NCI-H146 treated with DMSO at 0.1 percent for 48 hours (cell line): ENCODE results near the gene ABCA3.
A peak's percentile ranks its signal among the peaks of the same experiment; 100 is the strongest.
"Not testable (repeated sequence)": the region's sequence is repeated elsewhere in the genome, so short reads cannot be mapped to it uniquely, and the experiment has no call there.

Experiments used
- DNase-seq: peaks from one replicate; lab custom pipeline; 2025; ENCODE audit not compliant: unreplicated experiment; lab: John Stamatoyannopoulos, UW

Gene ABCA3

DNA sequence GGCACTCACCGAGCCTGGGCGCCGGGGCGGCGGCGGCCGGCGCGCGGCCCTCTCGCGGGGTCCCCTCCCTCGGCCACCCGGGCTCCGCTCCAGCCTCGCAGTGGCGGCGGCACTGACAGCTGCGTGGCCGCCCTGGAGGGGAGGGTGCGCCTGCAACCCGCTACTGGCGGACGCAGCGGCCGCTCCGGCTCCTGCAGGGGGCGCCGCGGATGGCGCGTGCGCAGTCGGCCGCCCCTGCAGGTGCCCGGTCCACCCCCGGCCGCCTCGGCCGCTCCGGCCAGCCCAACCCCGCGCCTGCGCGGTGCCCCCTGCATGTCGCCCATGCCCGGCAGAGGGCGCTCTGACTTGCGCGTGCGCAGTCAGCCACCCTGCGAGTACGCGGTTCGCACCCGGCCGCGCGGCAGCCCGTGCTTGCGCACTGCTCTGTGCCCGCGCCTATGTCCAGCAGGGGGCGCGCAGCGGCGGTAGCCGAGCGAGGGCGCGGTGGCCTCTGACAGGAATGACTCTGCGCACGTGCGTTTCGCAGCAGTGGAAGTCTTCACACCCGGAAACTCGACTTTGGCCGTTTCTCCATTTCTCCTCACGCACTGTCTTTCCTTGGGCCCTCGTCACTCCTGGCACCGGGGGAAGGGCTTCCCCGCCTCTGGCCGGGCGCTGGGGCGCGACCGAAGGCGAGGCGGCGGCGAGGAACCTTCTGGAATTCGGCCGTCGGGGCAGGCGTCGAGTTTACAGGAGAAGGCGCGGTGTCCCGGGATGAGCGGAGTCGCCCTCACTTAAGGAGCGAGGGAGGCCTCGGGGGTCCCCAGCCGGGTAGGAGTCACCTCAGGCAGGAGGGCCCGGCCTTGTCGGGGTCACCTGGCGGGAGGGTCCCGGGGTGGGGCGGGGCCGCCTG lies at the start of gene ABCA3:
Gene ABCA3 (minus strand): TSS at position 165 of the 892 bp plus-strand sequence. CDS start 14,262 bp downstream, outside the sequence.
- peak; percentile 88 for DNase-seq

DNA sequence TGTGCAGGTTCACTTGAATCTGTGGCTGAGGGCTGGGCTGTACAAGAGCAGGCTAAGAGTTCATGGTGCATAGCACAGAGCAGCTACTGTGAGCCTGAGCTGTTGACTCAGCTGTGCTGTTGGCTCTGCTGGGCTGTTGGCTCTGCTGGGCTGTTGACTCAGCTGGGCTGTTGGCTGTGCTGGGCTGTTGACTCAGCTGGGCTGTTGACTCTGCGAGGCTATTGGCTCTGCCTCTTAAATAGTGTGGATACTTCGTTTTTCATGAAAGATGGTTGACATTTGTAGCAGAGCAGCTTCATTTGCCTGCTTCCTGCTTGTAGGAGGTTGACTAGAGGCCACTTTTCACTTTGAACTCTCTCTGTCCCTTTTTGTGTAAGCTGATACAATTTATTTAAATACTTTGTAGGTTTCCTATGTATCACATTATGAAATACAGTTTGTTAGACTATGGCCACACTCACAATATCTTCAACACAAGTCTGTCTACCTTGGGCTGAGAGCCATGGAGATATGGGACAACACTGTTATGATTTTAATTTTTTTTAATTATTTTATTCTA lies 48.4 kb upstream of the ABCA3 start:
- peak; percentile 93 for DNase-seq

DNA sequence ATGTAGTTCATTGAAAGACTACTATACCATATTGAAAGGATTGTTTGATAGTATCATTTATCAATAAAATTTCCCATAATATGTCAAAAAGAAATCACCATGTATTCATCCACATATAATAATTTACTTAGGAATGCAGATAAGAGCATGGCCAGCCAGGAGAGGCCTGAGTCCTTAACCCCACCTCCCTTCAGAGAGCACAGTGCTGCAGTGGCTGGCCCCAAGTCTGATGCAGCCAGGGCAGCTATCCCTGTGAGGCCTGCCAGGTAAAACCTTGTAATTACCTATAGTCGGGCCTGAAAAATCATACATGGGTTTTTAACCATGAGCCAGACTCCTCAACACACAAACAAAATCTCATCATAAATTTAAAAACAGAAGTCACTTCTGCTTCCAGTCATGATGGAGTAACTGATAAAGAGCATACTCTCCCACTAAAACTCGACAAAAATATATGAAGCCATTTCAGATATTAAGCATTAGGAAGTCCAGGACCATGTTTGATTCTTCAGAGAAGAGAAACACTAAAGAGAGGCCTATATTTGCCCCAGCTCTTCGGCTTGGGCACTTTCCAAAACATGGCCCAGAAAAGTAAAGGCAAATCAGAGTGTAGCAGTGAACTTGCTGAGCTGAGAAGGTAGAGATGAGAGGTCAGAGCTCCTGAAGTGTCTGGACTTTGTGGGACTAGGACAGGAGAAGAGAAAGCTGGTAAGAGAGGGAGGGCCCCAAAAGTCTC lies 47.8 kb upstream of the ABCA3 start:
- DNase-seq, result no peak

DNA sequence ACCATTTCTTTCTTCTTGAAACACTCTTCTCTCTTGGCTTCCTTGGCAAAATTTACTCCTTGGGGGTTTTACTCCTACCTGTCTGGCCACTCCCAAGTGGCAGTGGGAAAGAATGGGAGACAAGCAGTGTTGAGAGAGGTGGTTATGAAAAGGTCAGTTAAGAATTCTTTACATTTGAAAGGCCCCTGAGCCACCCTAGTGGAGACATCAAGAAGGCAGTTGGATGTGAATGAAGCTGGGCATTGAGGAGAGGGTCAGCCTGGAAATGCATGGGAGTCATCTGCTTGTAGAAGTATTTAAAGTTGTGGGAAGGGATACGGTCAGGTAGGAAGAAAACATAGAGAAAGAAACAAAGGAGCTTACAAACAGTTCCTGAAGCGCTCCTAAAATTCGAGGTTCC lies 46.5 kb upstream of the ABCA3 start:
- DNase-seq, result peak; percentile 71

DNA sequence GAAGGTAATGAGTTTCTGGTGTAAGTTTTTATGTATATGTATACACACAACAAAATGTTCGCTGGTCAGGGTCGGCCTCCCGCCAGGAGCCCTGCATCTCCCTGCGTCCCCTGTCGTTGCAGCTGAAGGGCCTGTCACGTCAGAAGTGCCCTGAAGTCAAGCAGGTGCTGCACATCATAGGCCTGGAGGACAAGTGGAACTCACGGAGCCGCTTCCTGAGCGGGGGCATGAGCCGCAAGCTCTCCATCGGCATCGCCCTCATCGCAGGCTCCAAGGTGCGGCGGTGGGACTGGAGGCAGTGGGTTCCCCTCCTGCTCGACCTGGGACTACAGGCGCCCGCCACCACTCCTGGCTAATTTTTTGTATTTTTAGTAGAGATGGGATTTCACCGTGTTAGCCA lies 45.5 kb upstream of the ABCA3 start:
- DNase-seq, result not testable (repeated sequence)

DNA sequence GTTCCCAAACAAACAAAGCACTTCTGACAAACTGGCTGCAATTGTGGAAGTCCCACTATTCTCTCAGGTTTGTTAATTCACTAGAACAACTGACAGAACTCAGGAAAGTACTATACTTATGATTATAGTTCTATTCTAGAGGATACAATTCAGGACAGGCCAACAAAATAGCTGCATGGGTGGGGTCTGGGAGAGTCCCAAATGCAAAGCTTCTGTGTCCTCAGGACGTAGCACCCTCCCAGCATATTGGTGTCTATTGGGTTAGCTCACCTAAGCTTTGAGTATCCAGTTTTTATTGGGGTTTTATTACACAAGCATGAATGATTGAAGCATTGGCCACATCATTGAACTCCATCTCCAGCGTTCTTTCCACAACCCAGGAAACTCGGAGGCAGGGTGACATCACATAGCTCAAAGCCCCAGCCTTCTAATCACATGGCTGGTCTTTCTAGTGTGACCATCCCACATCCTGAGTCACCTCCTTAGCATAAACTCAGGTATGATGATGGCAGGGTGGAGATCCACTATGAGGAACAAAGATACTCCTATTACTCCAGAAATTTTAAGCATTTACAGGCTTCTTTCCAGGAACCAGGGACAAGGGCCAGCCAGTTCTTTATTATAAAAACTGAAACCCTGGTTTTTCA lies 44.8 kb upstream of the ABCA3 start:
- no peak for DNase-seq

DNA sequence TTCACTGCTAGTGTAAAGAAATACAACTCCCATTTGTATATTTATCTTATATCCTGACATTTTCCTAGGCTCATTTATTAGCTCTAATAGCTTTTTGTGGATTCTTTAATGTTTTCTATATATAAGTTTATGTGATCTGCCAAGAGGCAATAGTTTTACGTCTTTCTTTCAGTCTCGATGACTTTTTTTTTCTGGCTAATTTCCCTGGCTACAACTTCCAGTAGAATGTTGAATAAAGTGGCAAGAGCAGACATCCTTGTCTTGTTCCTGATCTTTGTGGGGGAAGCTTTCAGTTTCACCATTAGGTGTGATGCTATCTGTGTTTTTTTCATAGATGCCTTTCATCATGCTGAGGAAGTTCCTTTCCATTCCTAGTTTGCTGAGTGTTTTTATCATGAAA lies 43.9 kb upstream of the ABCA3 start:
- DNase-seq, result no peak

DNA sequence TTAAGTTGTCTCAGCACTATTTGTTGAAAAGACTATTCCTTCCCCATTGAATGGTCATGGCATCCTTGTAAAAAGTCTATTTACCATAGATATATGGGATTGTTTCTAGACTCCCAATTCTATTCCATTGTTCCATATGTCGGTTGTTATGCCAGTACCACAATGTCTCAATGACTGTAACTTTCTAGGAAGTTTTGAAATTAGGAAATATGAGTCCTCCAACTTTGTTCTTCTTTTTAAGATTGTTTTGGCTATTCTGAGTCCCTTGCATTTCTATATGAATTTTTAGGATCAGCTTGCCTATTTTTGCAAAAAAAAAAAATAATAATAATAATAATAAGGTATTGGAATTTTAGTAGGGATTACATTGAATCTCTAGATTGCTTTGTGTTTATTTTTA lies 43.0 kb upstream of the ABCA3 start:
- DNase-seq, result no peak

DNA sequence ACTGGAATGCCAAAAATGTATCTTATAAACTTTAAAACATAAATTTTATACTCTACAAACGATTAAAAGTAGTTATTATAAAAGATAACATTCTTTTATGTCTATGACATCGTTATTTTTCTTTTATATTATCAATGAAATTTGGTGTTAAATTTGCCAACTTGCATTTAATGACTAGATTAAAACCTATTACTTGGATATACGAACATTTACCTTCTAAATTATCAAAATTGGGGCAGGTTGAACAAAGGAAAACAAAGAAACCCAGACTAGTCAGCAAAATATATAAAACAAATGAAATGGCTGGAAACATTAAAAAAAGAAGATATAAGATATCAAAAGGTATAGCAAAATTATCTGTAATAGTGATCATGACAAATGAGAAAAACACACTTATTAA lies 34.1 kb upstream of the ABCA3 start:
- no peak for DNase-seq

DNA sequence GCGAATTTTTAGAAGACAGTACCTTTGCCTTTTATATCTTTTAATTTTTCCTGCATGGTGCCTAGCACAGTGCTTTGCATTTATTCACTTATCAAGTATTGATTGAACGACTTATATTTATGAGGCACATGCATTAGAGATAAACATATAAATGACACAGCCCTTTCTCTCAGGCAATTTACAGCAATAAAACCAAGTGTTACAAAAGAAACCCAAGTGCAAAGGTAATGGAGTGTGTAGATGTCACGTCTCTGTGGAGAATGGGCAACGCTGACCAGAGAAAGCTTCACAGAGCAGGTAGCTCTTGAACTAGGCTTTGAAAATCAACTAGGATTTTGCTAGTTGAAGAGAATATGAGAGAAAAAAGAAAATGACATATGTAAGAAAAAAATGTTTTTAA lies 32.6 kb upstream of the ABCA3 start:
- DNase-seq, result no peak

DNA sequence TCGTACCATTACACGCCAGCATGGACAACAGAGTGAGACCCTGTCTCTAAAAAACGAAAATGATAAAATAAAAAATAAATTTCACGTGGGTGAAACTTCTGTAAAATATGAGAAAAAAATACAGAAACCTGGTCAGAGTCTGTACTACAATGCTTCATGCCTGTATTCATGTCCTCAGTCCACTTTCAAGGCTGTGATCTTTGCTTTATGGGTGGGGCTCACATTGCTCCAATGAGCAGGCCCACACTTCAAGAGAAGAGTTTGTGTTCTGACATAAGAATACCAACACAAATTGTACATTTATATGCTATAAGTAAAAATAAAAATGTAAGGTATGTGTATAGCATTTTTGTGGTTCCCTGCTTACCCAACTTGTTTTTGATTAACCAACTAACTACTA lies 32.2 kb upstream of the ABCA3 start:
- no peak for DNase-seq

DNA sequence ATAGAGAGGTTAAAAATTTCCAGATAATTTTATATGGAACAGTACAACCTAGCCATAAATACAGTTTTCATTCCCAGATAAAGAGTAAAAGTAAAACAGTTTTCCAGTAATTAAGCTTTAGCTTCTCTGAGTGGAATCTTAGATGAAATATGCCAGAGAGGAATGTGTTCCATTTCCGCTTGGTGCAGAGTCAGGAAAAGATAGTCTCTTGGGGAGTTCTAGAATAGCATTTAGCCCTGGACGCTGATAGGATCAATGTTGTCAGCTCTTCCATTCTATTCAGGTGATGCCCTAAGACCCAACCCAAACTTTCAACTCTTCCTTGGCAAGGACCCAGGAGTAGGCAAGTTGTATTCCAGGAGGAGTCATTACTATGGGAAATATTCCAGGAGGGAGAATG lies 30.9 kb upstream of the ABCA3 start:
- DNase-seq, result no peak

DNA sequence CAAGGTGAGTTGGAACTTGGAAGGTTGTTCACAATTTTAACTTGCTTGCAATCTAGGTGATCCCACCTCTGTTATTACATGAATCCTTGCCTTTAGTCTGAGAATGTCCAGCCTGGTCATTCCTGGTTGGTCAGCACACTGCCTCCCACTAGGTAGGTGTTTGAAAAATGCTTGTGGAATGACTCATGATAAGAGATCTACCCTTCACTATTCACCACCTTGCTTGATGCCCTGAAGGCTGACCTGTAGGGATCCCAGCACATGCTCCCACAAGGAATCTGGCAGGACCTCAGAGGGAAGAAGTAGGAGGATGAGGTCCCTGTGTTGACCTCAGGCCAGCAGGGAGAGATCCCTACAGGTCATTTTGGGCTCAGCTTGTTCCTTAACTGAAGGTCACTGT lies 30.2 kb upstream of the ABCA3 start:
- no peak for DNase-seq

DNA sequence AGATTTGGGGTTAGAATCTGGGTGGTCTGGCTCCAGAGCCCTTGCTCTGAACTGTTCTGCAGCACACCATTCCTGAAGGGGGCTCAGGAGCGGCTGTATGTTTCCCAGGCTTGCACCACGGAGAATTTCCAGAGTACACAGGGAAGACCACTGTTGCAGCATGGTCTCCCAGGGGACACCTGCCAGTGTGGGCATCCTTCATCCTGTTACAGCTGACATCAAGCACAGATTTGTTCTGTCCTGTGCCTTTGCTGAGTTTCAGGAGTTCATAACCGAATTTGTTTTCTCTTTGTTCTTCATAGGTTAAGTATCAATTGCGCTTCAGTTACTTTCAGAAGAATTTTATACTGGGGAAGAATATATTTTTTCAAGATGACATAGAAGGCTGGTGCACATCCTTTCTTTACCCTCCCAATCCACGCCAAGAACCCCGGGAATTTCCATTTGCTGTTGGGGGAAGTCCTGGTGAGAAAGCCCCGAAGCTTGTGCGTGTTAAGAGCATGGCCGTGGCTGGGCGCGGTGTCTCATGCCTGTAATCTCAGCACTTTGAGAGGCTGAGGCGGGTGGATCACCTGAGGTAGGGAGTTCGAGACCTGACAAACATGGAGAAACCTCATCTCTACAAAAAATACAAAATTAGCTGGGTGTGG lies 26.3 kb upstream of the ABCA3 start:
- DNase-seq, result no peak

DNA sequence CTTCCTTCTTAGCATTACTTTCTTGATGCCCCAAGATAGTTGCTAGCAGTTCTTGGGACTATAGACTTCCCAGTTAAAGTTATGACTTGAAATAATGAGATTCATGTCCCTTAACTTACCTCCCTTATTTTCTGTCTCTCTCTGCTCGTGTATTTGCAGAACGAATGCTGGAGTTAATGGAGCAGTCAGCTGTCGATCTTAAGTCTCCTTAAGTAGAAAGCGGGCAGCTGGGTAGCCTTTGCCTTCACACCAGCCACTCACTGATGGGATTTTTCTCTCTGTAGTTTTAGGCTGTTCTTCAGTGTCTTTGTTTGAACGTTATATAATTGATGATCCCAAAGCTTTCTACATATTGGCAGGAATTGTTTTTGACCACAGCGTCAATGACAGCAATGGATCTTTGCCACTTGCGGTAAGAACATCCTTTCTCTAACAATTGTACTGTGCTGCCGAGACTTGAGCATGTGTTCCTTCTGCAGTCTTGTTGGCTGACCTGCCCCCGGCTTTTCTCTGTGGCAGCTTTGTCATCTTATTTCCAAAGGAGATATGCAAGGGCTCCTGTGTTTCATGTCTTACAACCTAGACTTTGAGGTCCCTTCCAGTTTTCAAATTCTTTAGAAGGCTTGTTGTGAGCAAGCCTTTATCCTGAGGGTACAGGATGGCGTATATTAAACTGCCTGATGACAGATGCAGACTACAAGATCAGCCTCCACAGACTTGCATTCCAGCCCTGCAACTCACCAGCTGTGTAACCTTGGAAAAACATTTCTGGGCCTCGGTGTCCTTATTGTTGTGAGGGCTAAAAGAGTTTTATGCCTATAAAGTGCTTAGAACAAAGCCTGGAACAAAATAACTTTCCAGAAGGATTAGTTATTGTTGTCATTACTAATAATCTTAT lies 25.1 kb upstream of the ABCA3 start:
- DNase-seq, result no peak

DNA sequence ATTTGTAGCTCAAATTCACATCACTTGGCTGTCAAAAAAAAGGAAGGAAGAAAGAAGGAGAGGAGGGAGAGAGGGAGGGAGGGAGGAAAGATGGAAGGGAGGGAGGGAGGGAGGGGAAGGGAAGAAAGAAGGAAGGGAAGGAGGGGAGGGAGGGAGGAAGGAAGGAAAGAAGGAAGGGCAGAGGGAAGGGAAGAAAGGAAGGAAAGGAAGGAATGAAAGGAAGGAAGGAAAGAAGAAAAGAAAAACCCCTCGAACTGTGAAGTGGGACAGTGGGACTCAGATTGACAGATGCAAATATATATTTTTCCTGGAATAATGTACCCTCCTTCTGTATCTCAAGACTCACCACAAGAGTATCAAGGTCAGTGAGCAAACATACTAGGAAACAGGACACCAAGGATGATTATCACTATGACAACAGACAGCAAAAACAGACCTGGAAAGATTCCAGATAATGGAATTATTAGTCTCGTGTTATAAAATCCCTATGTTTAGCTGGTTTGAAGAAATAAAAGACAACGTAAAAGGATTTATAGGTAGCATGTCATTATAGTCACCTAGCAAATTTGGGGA lies 24.2 kb upstream of the ABCA3 start:
- peak; percentile 78 for DNase-seq

DNA sequence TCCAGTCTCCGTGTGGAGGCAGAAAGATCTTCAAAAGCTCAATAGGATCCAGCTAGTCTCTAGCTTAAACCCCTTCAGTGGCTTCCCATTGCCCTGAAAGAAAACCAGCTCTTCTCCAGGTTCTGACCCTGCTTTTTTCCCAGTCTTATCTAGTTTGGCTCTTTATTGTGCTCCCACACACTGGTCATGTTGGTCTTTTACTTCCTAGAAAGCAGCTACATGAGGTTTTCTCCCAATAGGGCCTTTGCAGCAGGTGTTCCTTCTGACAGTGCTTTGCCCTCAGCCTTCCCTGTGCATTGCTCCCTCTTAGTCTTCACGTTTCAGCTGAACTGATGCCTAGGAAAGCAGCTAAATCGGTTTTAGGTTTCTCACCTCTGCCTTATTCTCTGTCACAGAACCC lies 21.7 kb upstream of the ABCA3 start:
- no peak for DNase-seq

DNA sequence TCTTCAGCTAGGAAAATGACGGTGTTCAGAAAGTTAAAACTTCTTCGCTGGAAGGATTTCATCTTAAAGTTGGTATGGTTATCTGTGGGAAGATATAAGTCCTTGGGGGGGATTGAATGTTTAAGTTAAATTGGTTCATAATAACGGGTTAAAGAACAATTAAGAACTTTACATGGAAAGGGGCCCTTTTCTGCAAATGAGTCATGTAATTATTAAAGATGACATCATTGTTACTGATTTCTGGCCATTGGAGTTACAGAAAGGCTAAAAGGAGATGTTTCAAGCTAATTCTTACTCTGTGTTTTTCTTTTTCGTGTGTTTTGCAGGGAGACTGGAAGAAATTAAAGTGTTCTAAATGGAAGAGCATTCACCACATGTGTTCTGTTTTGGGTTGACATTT lies 20.6 kb upstream of the ABCA3 start:
- no peak for DNase-seq

DNA sequence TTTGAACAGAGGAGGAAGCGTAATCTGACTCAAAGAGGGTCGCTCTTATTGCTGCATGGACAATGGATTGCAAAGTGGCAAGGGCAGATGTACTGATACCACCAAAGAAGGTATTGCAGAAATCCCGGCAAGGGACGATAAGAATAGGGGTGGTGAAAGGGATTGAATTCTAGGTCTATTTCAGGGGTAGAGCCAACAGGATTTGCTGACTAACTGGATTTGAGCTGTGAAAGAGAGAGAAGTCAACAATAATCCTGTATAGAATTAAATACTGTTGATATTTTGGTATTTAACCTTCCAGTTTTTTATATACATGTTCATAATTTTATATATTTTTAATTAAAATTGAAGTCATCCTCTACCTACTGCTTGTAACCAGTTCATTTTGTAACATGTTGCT lies 19.4 kb upstream of the ABCA3 start:
- DNase-seq, result no peak

DNA sequence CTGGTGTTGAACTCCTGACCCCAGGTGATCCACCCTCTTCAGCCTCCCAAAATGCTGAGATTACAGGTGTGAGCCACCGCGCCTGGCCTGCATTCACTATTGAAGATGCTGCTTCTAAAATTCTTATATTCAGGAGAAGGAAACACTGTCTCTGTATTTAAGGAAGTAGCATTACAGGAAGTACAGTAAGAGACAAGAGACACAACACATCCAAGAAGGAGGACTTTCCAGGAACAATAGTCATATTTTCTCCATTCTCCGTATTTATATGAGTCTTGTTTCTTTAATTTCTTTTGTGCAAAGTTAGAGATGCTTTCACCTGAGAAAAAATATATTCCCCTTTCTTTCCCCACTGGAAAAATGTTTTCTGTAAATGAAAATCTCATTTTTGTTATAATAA lies 18.3 kb upstream of the ABCA3 start:
- no peak for DNase-seq
